Ascending aorta (tissue), 2 donors: ENCODE measurements around the gene DOCK2. TPM values are rescaled to one million over a fixed set of nuclear protein-coding genes. Genes with fewer than 3 reads are reported as not detected.

Source experiments
- DNase-seq, 2 donors: peaks; one replicate each; pipeline ENCODE4 v3.0.0-alpha.2; 2019; ENCODE audit warnings: low spot score in 2 of 2
- H3K27ac ChIP-seq, 2 donors: fragments of 200-600 bp; sonication (generic); one replicate each; pipeline ENCODE4 v1.5.1; 2016 to 2017; ENCODE audit warnings: mild to moderate bottlenecking in 1 of 2
- H3K27me3 ChIP-seq: fragments of 200-600 bp; sonication (generic); one replicate; pipeline ENCODE4 v1.5.1; 2017
- H3K36me3 ChIP-seq, 2 donors: fragments of 200-600 bp; sonication (generic); one replicate each; pipeline ENCODE4 v1.5.1; 2016
- H3K4me1 ChIP-seq, 2 donors: fragments of 200-600 bp; sonication (generic); one replicate each; pipeline ENCODE4 v1.5.1; 2016 to 2017; ENCODE audit warnings: mild to moderate bottlenecking in 1 of 2
- H3K4me3 ChIP-seq, 2 donors: fragments of 200-600 bp; sonication (generic); one replicate each; pipeline ENCODE4 v1.5.1; 2016 to 2017; ENCODE audit warnings: mild to moderate bottlenecking in 1 of 2
- H3K9me3 ChIP-seq, 2 donors: fragments of 200-600 bp; sonication (generic); one replicate each; pipeline ENCODE4 v1.5.1; 2016
- CTCF ChIP-seq, 3 experiments: fragments of 200-600 bp in 2 of 3; fragments of 450-650 bp in 1 of 3; sonication (generic) in 2 of 3; IDR thresholded peaks; one replicate each; pipeline ENCODE4 v1.5.1; 2016 to 2019; ENCODE audit warnings: antibody characterized with exemption in 3 of 3, mild to moderate bottlenecking in 1 of 3, moderate library complexity in 1 of 3
- intact Hi-C: fragments of 100-400 bp; cut with DNase I; formaldehyde crosslinking; loops from one replicate; pipeline ENCODE4 v1.15.1; 2023
- total RNA-seq: library from RNA; depleted of rRNA; stranded (reverse); fragments of >200 nt; gene quantifications from one replicate; pipeline ENCODE4 v1.1.0, GENCODE V29; 2016

Gene DOCK2
- total RNA-seq, 1 donor from 2014 or later, result 33.1 TPM

- no peak for DNase-seq
- Histone ChIP-seq H3K4me1 (no peaks in the 10 kb centered on the region), H3K4me3 (no peak overlapping the region), H3K36me3 (no peaks in the 10 kb centered on the region), H3K9me3 (peaks cover 0 to 6% of the 10 kb centered on the region in 2 donors), H3K27me3 (no peaks in the 10 kb centered on the region), H3K27ac (no peak overlapping the region)
- TF ChIP-seq CTCF (IDR thresholded peaks at IDR 0.05), result no peak
- intact Hi-C loops, result no loop called here
These were observed 214.3 kb downstream of the DOCK2 start for GRCh38 chr5:169851321-169851850.

DNA sequence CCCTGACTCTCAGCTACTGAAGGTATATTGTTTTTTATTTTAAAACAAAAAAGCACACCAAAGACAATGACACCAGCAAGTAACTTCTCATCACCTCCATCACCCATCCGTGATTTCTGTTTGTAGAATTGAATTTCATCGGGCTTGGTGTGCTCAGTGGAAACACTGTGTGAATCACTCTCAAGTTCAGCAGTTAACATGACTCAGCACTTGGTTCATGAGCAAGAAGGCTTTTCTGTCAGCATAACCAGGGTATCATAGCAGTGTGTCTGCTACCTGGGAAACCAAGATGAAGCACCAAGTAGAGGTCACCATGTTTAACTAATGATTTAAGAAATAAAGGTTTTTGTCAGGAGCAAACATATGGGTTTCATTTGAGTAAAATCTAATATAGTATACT lies 219.5 kb downstream of the DOCK2 start:
- no peaks in the 10 kb centered on the region for H3K4me1 ChIP-seq
- no peaks in the 10 kb centered on the region for H3K27me3 ChIP-seq
- intact Hi-C loops, result no loop called here
- no peak overlapping the region for H3K27ac ChIP-seq
- no peak for TF ChIP-seq CTCF (IDR thresholded peaks at IDR 0.05)
- no peaks in the 10 kb centered on the region for H3K36me3 ChIP-seq
- H3K4me3 ChIP-seq, result no peak overlapping the region
- no peak for DNase-seq
- no peaks in the 10 kb centered on the region for H3K9me3 ChIP-seq

- no peak for DNase-seq
- Histone ChIP-seq H3K27me3 (no peaks in the 10 kb centered on the region), H3K4me3 (no peak overlapping the region), H3K36me3 (no peaks in the 10 kb centered on the region), H3K4me1 (no peaks in the 10 kb centered on the region), H3K27ac (no peak overlapping the region), H3K9me3 (no peaks in the 10 kb centered on the region)
- TF ChIP-seq CTCF (IDR thresholded peaks at IDR 0.05), result no peak
- intact Hi-C loops, result no loop called here
These were observed 223.5 kb downstream of the DOCK2 start for GRCh38 chr5:169860585-169860984.

- intact Hi-C loops, result no loop called here
- no peaks in the 10 kb centered on the region for H3K27me3 ChIP-seq
- TF ChIP-seq CTCF (IDR thresholded peaks at IDR 0.05), result no peak
These were observed 224.4 kb downstream of the DOCK2 start for GRCh38 chr5:169861433-169861832.

DNA sequence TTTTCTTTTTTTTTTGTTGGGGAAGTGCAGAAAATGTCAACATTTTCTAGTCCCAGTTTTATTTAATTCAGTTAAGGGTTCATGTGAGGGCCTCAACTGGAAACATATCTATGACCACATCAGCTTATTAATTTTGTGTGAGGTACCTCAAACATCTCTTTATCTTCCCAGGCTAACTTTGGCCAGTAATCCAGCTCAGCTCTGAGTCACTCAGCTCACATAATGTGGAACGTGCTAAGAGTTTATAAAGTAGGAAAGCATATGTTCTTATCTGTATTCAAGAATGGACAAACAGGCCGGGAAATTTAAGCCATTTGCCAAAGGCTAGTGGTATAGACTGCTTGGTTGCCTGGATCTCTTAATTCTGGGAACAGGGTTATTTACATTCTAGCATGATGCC lies 224.9 kb downstream of the DOCK2 start:
- Histone ChIP-seq H3K27me3 (no peaks in the 10 kb centered on the region), H3K27ac (no peak overlapping the region), H3K4me1 (no peaks in the 10 kb centered on the region), H3K9me3 (no peaks in the 10 kb centered on the region), H3K4me3 (no peak overlapping the region), H3K36me3 (no peaks in the 10 kb centered on the region)
- DNase-seq, result no peak
- TF ChIP-seq CTCF (IDR thresholded peaks at IDR 0.05), result no peak
- intact Hi-C loops, result no loop called here

More at GRCh38 chr5:169861433-169861832, 224.4 kb downstream of the DOCK2 start:
- H3K27ac ChIP-seq, result no peak overlapping the region
- H3K9me3 ChIP-seq, result no peaks in the 10 kb centered on the region
- H3K4me3 ChIP-seq, result no peak overlapping the region
- no peaks in the 10 kb centered on the region for H3K36me3 ChIP-seq
- no peaks in the 10 kb centered on the region for H3K4me1 ChIP-seq
- DNase-seq, result no peak

DNA sequence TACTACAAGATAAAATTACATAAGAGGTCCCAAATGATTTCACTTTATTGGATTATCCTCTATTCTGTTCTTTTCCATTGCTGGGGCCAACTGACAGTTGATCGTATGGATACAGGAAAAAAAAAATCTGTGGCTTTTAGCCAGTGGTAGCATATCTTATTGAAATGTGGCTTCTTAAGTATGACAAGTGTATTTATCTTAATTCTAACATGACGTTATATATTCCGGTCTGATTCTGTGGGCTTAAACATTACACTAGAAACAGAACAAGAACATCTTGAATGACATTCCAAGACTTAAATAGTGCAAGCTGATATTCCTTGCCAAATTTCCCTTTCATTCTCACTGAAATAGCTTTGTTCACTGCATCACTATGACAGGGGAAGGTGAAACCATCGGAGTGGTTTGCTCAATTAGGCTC lies 225.3 kb downstream of the DOCK2 start:
- TF ChIP-seq CTCF (IDR thresholded peaks at IDR 0.05), result no peak
- no peaks in the 10 kb centered on the region for H3K4me1 ChIP-seq
- no peaks in the 10 kb centered on the region for H3K36me3 ChIP-seq
- no peak overlapping the region for H3K27ac ChIP-seq
- H3K4me3 ChIP-seq, result no peak overlapping the region
- no peak for DNase-seq
- H3K9me3 ChIP-seq, result no peaks in the 10 kb centered on the region
- no peaks in the 10 kb centered on the region for H3K27me3 ChIP-seq
- intact Hi-C loops, result no loop called here
